IPS-15b (cell line): ENCODE results near the gene BCL6.

Experiments
- H3K27me3 ChIP-seq: one replicate; pipeline ENCODE4 v1.6.1; 2013; ENCODE audit warnings: low read length; ENCODE audit not compliant: control insufficient read depth, insufficient read depth
- H3K36me3 ChIP-seq: one replicate; pipeline ENCODE4 v1.6.1; 2013; ENCODE audit warnings: low read length; ENCODE audit not compliant: control insufficient read depth, insufficient read depth
- H3K4me1 ChIP-seq: one replicate; pipeline ENCODE4 v1.6.1; 2013; ENCODE audit warnings: mild to moderate bottlenecking, low read length; ENCODE audit not compliant: control insufficient read depth, insufficient read depth
- H3K4me3 ChIP-seq: one replicate; pipeline ENCODE4 v1.5.1; 2013; ENCODE audit warnings: low read depth, low read length
- H3K9ac ChIP-seq: one replicate; pipeline ENCODE4 v1.6.1; 2013; ENCODE audit warnings: low read depth, mild to moderate bottlenecking, low read length
- H3K9me3 ChIP-seq: one replicate; pipeline ENCODE4 v1.6.1; 2013; ENCODE audit warnings: mild to moderate bottlenecking, low read length; ENCODE audit not compliant: control insufficient read depth, insufficient read depth

The BCL6 gene

DNA sequence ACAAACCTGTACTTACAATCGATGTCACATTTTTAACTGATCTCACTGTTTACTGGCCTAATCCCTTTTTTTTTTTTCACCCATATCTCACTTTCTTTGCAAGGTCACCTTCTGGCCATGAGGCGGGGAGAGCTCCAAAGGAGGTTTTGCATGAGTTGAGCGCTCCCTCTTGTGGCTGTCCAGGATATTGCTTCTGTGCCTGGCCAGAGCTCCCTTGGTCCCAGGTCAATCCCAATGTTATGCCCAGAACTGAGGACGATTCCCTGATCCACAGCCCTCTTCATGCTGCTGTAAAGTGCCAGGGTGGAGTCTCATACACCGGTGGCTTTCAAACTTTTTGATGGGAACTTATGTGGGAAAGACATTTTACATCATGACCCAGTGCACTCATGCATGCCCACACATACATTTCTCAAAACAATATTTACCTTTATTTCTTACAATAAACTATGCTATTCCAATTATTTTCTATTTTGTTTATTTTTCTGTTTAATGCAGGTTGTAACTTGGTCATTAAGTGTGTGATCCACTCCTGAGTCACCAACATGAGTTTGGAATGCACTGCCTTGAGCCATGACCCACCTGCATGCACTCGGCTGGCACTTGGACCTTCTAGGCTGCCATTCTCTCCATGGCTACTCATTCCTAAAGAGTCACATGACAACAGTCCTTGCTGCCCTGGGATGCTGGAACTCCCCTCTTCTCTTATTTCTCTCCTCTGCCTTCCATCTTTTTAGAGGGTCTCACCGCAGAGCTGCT is 65.5 kb downstream of the BCL6 start:
- no peaks in the 10 kb centered on the region for H3K36me3 ChIP-seq
- H3K9ac ChIP-seq, result no peak overlapping the region
- no peaks in the 10 kb centered on the region for H3K9me3 ChIP-seq
- no peaks in the 10 kb centered on the region for H3K27me3 ChIP-seq
- peaks cover 2% of the 10 kb centered on the region for H3K4me1 ChIP-seq
- no peak overlapping the region for H3K4me3 ChIP-seq

DNA sequence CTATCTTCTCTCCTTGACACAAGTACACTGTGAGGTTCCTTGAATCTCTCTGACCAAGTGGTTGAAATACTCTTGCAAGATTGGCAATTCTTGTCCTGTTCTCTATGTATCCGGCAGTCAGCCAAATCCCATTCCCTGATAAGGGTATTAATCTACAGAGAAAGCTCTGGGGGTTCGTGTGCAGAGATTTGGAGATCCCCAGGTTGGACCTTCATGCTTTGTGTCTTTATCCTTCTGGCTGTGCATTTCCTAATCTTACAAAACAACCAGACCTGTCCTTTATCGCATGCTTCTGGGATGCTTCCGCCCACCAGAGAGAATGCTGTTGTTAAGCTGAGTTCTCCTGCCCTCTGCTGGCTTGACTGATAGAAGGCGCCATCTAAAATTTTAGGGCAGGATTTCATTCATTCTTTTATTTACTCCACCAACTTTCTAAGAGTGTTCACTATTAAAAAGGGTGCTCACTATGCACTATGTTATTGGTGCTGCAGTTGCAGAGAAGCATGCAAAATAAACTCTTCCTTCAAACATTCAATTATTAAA is 66.5 kb downstream of the BCL6 start:
- Histone ChIP-seq H3K4me1 (peaks cover 2% of the 10 kb centered on the region), H3K4me3 (no peak overlapping the region), H3K9me3 (no peaks in the 10 kb centered on the region), H3K9ac (no peak overlapping the region), H3K36me3 (no peaks in the 10 kb centered on the region), H3K27me3 (peaks cover 3% of the 10 kb centered on the region)

DNA sequence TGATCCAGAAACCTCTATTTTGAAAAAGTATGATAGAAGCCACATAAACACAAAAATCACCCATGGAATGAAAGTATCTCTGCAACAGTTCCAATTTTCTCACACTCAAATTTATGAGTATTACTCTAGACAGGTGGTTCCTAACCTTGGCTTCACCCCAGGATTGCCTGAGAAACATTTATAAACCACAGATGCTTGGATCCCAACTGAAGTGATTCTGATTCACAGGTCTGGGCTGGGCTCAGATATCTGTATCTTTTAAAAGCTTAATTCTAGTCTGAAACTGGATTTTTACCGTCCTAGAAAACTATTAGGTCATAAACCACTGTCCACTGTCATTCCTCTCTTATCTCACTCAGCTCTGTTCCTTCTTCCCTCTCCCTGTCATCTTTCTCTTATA is 67.7 kb downstream of the BCL6 start:
- peaks cover 13% of the 10 kb centered on the region for H3K27me3 ChIP-seq
- no peaks in the 10 kb centered on the region for H3K9me3 ChIP-seq
- no peaks in the 10 kb centered on the region for H3K36me3 ChIP-seq
- no peak overlapping the region for H3K9ac ChIP-seq
- no peak overlapping the region for H3K4me3 ChIP-seq
- H3K4me1 ChIP-seq, result peaks cover 2% of the 10 kb centered on the region

DNA sequence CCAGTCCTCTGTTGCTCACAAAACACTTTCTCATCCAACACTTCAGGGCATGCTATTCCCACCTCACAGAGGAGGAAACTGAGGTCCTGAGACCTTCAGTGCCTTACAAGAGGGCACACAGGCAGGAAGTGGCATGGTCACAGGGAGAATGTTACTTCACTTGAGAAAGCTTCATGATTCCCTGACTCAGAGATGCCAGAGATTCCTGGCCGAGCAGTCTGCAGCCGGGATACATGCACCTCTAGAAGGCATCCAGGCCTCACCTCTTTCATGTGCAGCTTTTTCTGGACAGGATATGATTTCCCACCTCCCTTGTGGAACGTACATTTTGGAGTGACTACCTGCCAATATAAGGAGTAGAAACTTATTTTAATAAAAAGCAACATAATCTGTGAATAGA is 72.3 kb downstream of the BCL6 start:
- Histone ChIP-seq H3K36me3 (no peaks in the 10 kb centered on the region), H3K27me3 (peaks cover 39% of the 10 kb centered on the region), H3K9ac (no peak overlapping the region), H3K4me3 (no peak overlapping the region), H3K4me1 (peaks cover 3% of the 10 kb centered on the region), H3K9me3 (no peaks in the 10 kb centered on the region)
